BJ (cell line): ENCODE measurements around the gene TM2D3. TPM values are rescaled to one million over a fixed set of nuclear protein-coding genes. Genes with fewer than 3 reads are reported as not detected.

ENCODE experiments used
- CTCF ChIA-PET: fragments of 350-600 bp; formaldehyde crosslinking; extraction: SDS; loops from one replicate; lab custom pipeline; 2021; ENCODE audit warnings: antibody characterized with exemption, inconsistent platforms; lab: Yijun Ruan, JAX
- POLR2A ChIA-PET: fragments of 300-600 bp; sonication (Branson Sonifier 250); formaldehyde crosslinking; extraction: SDS; loops from one replicate; lab custom pipeline; 2021; ENCODE audit warnings: antibody characterized with exemption; lab: Charles Lee
- DNase-seq: peaks from one replicate; pipeline ENCODE4 v3.0.0-alpha.2; 2011; ENCODE audit warnings: low read depth
- H3K27me3 ChIP-seq: 2 replicates; pipeline ENCODE4 v1.6.0; 2011; ENCODE audit warnings: low read length; ENCODE audit not compliant: control insufficient read depth, insufficient read depth
- H3K36me3 ChIP-seq: 2 replicates; pipeline ENCODE4 v1.5.1; 2011; ENCODE audit warnings: low read length; ENCODE audit not compliant: control insufficient read depth, insufficient read depth
- H3K4me3 ChIP-seq: 2 replicates; pipeline ENCODE4 v1.5.1; 2011; ENCODE audit warnings: low read depth, mild to moderate bottlenecking, control low read depth, low read length
- CTCF ChIP-seq: IDR thresholded peaks from 2 replicates; pipeline ENCODE4 v1.5.1; 2011; ENCODE audit warnings: low read depth, mild to moderate bottlenecking, control low read depth, inconsistent platforms, low read length, moderate library complexity; ENCODE audit not compliant: insufficient read depth
- polyA plus RNA-seq: library from polyadenylated mRNA; depleted of rRNA; stranded (reverse); fragments of >200 nt; gene quantifications from 2 replicates; pipeline ENCODE4 v1.2.3, GENCODE V29; 2011; rRNA removed
- small RNA-seq: library from RNA; depleted of rRNA; stranded (forward); fragments of <200 nt; gene quantifications from one replicate; pipeline ENCODE3, GENCODE V24; 2012; ENCODE audit warnings: low replicate concordance, low read depth; ENCODE audit not compliant: insufficient read length

TM2D3 gene
- polyA plus RNA-seq, 1 experiment, result 34.7 TPM

GRCh38 chr15:101597360-101597928 is 54.7 kb downstream of the TM2D3 start:
- POLR2A ChIA-PET, result no interaction called here

GRCh38 chr15:101596633-101597032 is 55.5 kb downstream of the TM2D3 start:
- ChIA-PET POLR2A (no interaction called here), CTCF (no interaction called here)
- no peak for DNase-seq

More at GRCh38 chr15:101597360-101597928, 54.7 kb downstream of the TM2D3 start:
- no peak for TF ChIP-seq CTCF
- Histone ChIP-seq H3K36me3 (no peaks in the 10 kb centered on the region), H3K27me3 (peaks cover 3% of the 10 kb centered on the region), H3K4me3 (no peak overlapping the region)
- no peak for DNase-seq
- CTCF ChIA-PET, result no interaction called here

More at GRCh38 chr15:101596633-101597032, 55.5 kb downstream of the TM2D3 start:
- H3K27me3 ChIP-seq, result peaks cover 3% of the 10 kb centered on the region
- H3K4me3 ChIP-seq, result no peak overlapping the region
- no peak for TF ChIP-seq CTCF
- H3K36me3 ChIP-seq, result no peaks in the 10 kb centered on the region

Small RNA genes lying within 50 kb of the gene (small RNA-seq; reads per million reads assigned to genes)
- gene RNU6-807P, result not detected

Other genes starting within 250 kb of the TM2D3 start
- 0.29 and 0.42 TPM in 2 replicates for gene PCSK6, start 162.7 kb downstream of the TM2D3 start, polyA plus RNA-seq
- 3.1 and 4.6 TPM in 2 replicates for gene TARS3, start 72.1 kb upstream of the TM2D3 start, polyA plus RNA-seq
- gene OR4F6, start 151.1 kb upstream of the TM2D3 start, polyA plus RNA-seq, result not detected in 2 replicates
- not detected in 2 replicates for gene OR4F15, start 159.8 kb upstream of the TM2D3 start, polyA plus RNA-seq